A673 (cell line): Measurements from ENCODE around the gene TMEM35B.

Experiments
- EZH2 ChIP-seq: fragments of 200-600 bp; sonication (generic); IDR thresholded peaks from 2 replicates; pipeline ENCODE4 v1.6.1; 2017; ENCODE audit warnings: borderline replicate concordance, low read depth, mild to moderate bottlenecking, mixed read lengths, antibody characterized with exemption, low read length; ENCODE audit not compliant: poor library complexity, severe bottlenecking
- TF ChIP-seq, protein P1 (sequence below): fragments of 300-800, 200-600 bp; sonication (generic); conservative IDR thresholded peaks from 2 replicates; pipeline ENCODE4 v1.5.1; 2017; ENCODE audit warnings: low read depth, mild to moderate bottlenecking, antibody characterized with exemption, low read length, moderate library complexity, mixed read lengths

DNA sequence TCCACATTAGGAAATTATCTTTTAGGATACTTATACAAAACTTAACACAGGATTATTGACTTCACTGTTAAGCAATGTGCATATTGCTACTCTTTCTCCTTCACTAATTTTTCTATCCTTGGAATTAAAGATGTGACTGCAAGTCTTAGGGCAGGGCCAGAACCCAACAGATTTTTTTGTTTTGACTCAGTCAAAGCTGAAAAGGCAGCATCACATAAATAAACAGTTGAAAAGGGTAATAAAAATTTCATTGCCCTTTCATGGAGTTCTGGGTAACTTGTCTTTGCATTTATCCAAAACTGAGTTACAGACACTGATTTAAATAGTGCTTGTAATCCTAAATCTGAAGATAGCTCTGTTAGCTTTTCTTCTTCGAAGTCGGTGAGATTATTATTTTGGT, 1.9 kb upstream of the TMEM35B start:
- TF ChIP-seq, protein P1, sequence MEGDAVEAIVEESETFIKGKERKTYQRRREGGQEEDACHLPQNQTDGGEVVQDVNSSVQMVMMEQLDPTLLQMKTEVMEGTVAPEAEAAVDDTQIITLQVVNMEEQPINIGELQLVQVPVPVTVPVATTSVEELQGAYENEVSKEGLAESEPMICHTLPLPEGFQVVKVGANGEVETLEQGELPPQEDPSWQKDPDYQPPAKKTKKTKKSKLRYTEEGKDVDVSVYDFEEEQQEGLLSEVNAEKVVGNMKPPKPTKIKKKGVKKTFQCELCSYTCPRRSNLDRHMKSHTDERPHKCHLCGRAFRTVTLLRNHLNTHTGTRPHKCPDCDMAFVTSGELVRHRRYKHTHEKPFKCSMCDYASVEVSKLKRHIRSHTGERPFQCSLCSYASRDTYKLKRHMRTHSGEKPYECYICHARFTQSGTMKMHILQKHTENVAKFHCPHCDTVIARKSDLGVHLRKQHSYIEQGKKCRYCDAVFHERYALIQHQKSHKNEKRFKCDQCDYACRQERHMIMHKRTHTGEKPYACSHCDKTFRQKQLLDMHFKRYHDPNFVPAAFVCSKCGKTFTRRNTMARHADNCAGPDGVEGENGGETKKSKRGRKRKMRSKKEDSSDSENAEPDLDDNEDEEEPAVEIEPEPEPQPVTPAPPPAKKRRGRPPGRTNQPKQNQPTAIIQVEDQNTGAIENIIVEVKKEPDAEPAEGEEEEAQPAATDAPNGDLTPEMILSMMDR: no peak
- TF ChIP-seq EZH2: no peak
